Psoas muscle (tissue), 8 donors: ENCODE results near the gene ELL3. TPM values are rescaled to one million over a fixed set of nuclear protein-coding genes. Genes with fewer than 3 reads are reported as not detected.
"Not testable (repeated sequence)": the region's sequence is repeated elsewhere in the genome, so short reads cannot be mapped to it uniquely, and the experiment has no call there.

Experiments used
- ATAC-seq, 4 donors: fragments of 200-7000 bp; cut with Tn5 transposase; one replicate each; pipeline ENCODE4 v1.9.1; 2020; ENCODE audit warnings: moderate library complexity in 3 of 4, mild to moderate bottlenecking in 2 of 4
- DNase-seq, 2 donors: peaks; one replicate each; pipeline ENCODE4 v3.0.0-alpha.2; 2020
- H3K27ac ChIP-seq: fragments of 200-600 bp; one replicate; pipeline ENCODE4 v1.8.0; 2022
- H3K27me3 ChIP-seq, 3 donors: fragments of 200-600 bp in 1 of 3; one replicate each; pipeline versions ENCODE4 v1.6.1 to v1.8.0; 2013 to 2022; ENCODE audit warnings: low read length in 2 of 3, mild to moderate bottlenecking in 2 of 3, moderate library complexity in 1 of 3; ENCODE audit not compliant: insufficient read depth in 3 of 3
- H3K36me3 ChIP-seq, 2 donors: fragments of 200-600 bp in 1 of 2; one replicate each; pipeline versions ENCODE4 v1.6.1 to v1.8.0; 2013 to 2022; ENCODE audit warnings: low read depth in 1 of 2, mild to moderate bottlenecking in 1 of 2, moderate library complexity in 1 of 2; ENCODE audit not compliant: insufficient read depth in 1 of 2
- H3K4me1 ChIP-seq: fragments of 200-600 bp; one replicate; pipeline ENCODE4 v1.8.0; 2022
- H3K4me3 ChIP-seq: fragments of 200-600 bp; one replicate; pipeline ENCODE4 v1.8.0; 2022; ENCODE audit warnings: mild to moderate bottlenecking
- H3K9me3 ChIP-seq: fragments of 200-600 bp; one replicate; pipeline ENCODE4 v1.8.0; 2022
- CTCF ChIP-seq: fragments of 200-600 bp; IDR thresholded peaks from one replicate; pipeline ENCODE4 v1.8.0; 2022; ENCODE audit warnings: antibody characterized with exemption
- WGBS, 3 donors: extraction: QIAGEN DNeasy Blood & Tissue Kit; methylation state at CpG; one replicate each; pipeline versions ENCODE4 v1.1.6 to v1.1.7; 2013; 5-methylcytosine and 5-hydroxymethylcytosine counted together
- intact Hi-C, 2 donors: fragments of 100-400 bp; cut with DNase I; formaldehyde crosslinking; loops; one replicate each; pipeline versions ENCODE4 v1.11.0 to v1.14.2; 2022
- polyA plus RNA-seq, 3 donors: library from polyadenylated mRNA; stranded (reverse); fragments of 200-250 nt; gene quantifications; one replicate each; pipeline ENCODE4 v1.2.3, GENCODE V29; 2013
- total RNA-seq, 4 donors: library from RNA; stranded (reverse); fragmentation: NEBNext Ultra II Directional in 2 of 4; extraction: Animal tissue kit (Norgen Biotek cat#: 25700) in 2 of 4; gene quantifications; one replicate each; pipeline versions ENCODE4 v1.2.1 to v1.2.4, GENCODE V29; 2021 to 2023
- donor health status: healthy with polysubstance abuse.
- donor health status: DM: no; HTN: no; CAD: no; lungs with moderate emphysema.
- donor health status: Bipolar disorder and iron deficiency.
- donor health status: healthy.
- donor health status: DM: yes; HTN: yes; CAD: no.
- donor health status: DM: no; HTN: no; CAD: no.
- donor health status: DM: no; HTN: no; CAD: no.
- donor health status: DM: yes; HTN: yes; CAD: no.

The ELL3 gene
- total and polyA plus RNA-seq, 7 donors: 1.3 to 8.5 (median 2.4) TPM

GRCh38 chr15:43821505-43821904 lies 44.7 kb upstream of the ELL3 start:
- TF ChIP-seq CTCF: no peak
- intact Hi-C loops: no loop called here
- no peak overlapping the region for H3K4me3 ChIP-seq
- H3K36me3 ChIP-seq: peaks cover 0 to 16% of the 10 kb centered on the region in 2 donors
- H3K27me3 ChIP-seq: peaks cover 0 to 11% (median 0%) of the 10 kb centered on the region in 3 donors
- no peak overlapping the region for H3K27ac ChIP-seq
- 83 to 88% (median 87%) methylated on average over 3 of the region's 3 CpGs for WGBS, 3 donors
- ATAC-seq (no peak), DNase-seq (no peak)
- peaks cover 14% of the 10 kb centered on the region for H3K4me1 ChIP-seq
- H3K9me3 ChIP-seq: no peaks in the 10 kb centered on the region

- H3K27me3 ChIP-seq, H3K27ac ChIP-seq, H3K4me1 ChIP-seq, H3K4me3 ChIP-seq, DNase-seq, ATAC-seq, H3K9me3 ChIP-seq, intact Hi-C loops: not testable (repeated sequence)
- peaks cover 20 to 80% of the 10 kb centered on the region in 2 donors for H3K36me3 ChIP-seq
- WGBS, 3 donors: 90 to 95% (median 92%) methylated on average over 5 of the region's 5 CpGs
These were observed 38.3 kb upstream of the ELL3 start for GRCh38 chr15:43815064-43815463.

- 83 to 90% (median 87%) methylated on average over 6 of the region's 6 CpGs for WGBS, 3 donors
- no peaks in the 10 kb centered on the region for H3K9me3 ChIP-seq
- ATAC-seq (no peak), DNase-seq (no peak)
- no peaks in the 10 kb centered on the region for H3K27me3 ChIP-seq
- no peak overlapping the region for H3K4me3 ChIP-seq
- H3K4me1 ChIP-seq: no peaks in the 10 kb centered on the region
- TF ChIP-seq CTCF: no peak
- intact Hi-C loops: no loop called here
- peaks cover 24 to 100% of the 10 kb centered on the region in 2 donors for H3K36me3 ChIP-seq
- H3K27ac ChIP-seq: no peak overlapping the region
These were observed 32.4 kb upstream of the ELL3 start for GRCh38 chr15:43808960-43809678.

- ATAC-seq (no peak), DNase-seq (no peak)
- no peaks in the 10 kb centered on the region for H3K27me3 ChIP-seq
- 95 to 97% (median 95%) methylated on average over 5 of the region's 5 CpGs for WGBS, 3 donors
- TF ChIP-seq CTCF: no peak
- H3K4me1 ChIP-seq: no peaks in the 10 kb centered on the region
- H3K9me3 ChIP-seq: no peaks in the 10 kb centered on the region
- H3K27ac ChIP-seq: no peak overlapping the region
- no peak overlapping the region for H3K4me3 ChIP-seq
- H3K36me3 ChIP-seq: peaks cover 22 to 100% of the 10 kb centered on the region in 2 donors
- intact Hi-C loops: no loop called here
These were observed 31.7 kb upstream of the ELL3 start for GRCh38 chr15:43808435-43808950.

GRCh38 chr15:43802676-43803075 lies 25.9 kb upstream of the ELL3 start:
- H3K4me3 ChIP-seq, intact Hi-C loops, DNase-seq, ATAC-seq, H3K9me3 ChIP-seq, H3K27ac ChIP-seq, H3K27me3 ChIP-seq: not testable (repeated sequence)
- H3K4me1 ChIP-seq: peaks cover 19% of the 10 kb centered on the region
- peaks cover 0 to 85% of the 10 kb centered on the region in 2 donors for H3K36me3 ChIP-seq
- WGBS, 3 donors: 93 to 98% (median 94%) methylated on average over 7 of the region's 7 CpGs
